ENCODE measurements around the gene DGCR6L.
A peak's percentile ranks its signal among the peaks of the same experiment; 100 is the strongest.
"Not testable (repeated sequence)": the region's sequence is repeated elsewhere in the genome, so short reads cannot be mapped to it uniquely, and the experiment has no call there.

The DGCR6L gene

GRCh38 chr22:20324139-20324516 lies 4.3 kb upstream of the DGCR6L start:
- peak; percentile 59 for DNase-seq

GRCh38 chr22:20321552-20322211 lies 1.8 kb upstream of the DGCR6L start:
- DNase-seq = peak; percentile 48

DNA sequence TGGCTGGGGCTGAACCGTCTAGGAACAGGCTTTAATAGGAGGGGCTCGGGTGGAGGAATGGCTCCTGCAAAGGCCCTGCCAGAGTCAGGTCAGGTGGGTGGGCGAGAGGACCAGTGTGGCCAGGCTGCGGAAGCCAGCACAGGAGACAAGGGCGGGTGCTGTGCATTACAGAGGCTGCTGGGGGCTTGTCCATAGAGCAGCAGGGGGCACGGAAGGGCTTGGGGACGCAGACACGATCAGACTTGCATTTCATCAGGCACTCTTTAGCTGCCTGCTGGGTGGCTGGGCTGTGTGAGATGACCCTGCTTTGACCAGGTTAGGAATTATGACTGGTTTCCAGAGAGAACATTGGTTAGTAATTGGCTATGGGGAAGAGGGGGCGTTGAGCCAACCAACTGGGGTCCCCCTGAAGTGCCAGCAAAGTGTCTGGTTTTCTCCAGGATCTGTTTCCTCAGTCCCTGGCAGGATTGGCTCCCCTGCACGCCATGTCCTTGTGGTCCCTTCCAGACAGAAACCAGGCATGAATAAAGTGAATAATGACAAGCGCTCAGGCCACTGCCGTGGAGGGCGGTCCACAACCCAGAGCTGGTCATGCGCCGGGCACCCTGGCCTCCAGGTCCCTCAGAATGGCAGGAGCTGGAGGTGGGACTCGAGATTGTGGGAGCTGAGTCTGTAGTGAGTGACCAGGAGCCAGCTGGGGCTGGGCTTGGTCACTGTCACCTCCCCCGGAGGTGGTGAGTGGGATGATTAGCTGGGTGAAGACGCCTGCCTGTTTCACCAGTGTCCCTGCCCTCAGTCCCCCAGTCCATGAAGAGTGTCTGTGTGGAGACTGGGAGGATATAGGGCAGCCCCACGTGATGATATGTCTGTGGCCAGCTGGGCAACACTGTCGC lies 1.0 kb upstream of the DGCR6L start:
- DNase-seq = peak; percentile 60

- DNase-seq = no peak
Measured at GRCh38 chr22:20319041-20319744, 667 bp downstream of the DGCR6L start.

DNA sequence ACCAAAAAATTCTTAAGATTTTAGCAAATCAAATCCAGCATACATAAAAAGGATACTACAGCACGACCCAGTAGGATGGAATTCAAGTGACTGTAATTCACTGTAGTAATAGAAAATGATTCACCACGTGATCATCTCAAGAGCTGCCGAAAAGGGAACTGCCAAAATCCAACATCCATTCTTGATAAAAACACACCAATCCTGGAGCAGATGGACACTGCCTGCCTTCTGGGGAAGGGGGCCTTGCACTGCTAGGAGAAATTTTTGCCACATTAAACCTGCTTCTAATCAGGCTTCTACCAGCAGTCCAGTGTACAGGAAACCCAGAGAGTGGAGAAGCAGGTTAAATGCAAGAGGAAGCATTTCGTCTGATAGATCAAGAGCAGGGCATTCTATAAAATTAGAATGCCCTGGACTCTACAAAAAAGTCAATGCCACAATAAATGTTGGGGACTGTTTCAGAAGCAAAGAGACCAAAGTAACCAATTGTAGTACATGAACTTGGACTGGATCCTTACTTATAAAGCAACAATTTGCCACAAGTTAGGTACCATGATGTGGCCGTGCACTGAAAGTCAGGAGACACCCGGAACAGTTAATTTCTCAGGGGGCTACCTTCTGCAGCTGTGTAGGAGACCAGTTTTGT lies 1.7 kb downstream of the DGCR6L start:
- DNase-seq = peak; percentile 30

DNA sequence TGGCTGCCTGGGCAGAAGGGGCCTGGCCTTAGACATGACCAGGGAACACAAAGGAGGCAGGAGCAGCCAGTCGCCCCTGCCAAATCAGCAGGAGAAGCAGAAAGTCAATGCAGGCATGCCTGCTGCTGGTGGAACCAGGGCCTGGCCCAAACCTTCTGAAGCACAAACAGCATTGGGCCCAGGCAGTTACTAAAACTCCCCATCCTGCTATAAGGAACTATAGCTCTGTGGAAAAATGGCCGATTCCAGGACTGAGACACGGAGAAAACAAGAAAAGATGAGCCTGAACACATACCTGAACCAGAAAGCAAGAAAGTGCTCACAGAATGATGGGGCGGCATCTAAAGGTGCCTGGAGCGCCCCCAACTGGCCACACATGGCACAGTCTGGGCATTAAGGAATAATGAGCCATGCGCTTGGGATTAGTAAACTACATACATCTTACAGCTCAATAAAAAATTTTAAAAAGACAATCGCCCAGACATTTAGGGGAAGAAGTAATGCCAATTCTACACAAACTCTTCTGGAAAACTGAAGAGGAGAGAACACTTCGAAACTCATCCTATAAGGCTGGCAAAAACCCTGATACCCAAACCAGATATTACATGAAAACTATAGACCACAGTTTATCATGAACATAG lies 2.3 kb downstream of the DGCR6L start:
- peak; percentile 59 for DNase-seq

- DNase-seq = peak; percentile 47
Measured at GRCh38 chr22:20316844-20317401, 2.9 kb downstream of the DGCR6L start.

- DNase-seq = peak; percentile 41
Measured at GRCh38 chr22:20316217-20316843, 3.5 kb downstream of the DGCR6L start.

DNA sequence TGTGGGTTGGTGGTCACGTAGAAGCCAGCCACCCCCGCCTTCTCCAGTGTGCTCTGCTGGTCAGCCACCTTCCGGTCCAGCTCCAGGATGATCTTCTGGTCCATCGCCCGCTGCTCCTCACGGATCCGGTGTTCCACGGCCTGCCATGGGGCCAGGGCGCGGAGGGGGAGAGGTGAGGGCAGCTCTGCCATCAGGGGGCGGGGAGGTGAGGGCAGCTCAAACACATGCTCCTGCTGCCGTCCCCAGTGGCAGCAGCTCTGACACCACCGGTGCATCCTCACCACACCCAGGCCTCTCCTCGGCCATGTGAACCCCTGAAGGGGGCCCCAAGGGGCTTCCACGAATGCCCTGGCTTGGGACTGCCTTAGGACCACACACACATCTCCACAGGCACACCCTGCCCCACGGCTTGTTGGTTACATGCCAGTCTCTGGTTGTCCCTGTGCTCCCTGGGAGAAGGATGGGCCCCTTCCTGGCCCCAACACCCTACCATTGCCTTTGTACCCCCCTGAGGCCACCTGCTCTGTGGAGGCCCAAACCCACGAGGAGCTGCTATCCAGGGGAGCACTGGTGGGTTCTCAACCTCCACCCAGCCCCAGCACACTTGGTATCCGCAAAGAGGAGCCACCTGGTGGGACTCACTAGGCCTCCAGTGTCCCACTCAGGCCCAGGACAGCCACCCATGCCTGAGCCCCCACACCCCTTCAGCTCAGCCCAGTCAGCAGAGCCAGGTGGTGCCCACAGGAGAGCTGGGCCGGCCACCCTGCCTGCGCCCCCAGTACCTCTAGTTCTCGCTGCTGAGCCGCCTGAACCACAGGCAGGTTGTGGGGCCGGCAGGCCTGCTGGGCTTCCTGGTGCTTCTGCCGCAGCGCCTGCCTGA lies 4.3 kb downstream of the DGCR6L start:
- DNase-seq = peak; percentile 46

DNA sequence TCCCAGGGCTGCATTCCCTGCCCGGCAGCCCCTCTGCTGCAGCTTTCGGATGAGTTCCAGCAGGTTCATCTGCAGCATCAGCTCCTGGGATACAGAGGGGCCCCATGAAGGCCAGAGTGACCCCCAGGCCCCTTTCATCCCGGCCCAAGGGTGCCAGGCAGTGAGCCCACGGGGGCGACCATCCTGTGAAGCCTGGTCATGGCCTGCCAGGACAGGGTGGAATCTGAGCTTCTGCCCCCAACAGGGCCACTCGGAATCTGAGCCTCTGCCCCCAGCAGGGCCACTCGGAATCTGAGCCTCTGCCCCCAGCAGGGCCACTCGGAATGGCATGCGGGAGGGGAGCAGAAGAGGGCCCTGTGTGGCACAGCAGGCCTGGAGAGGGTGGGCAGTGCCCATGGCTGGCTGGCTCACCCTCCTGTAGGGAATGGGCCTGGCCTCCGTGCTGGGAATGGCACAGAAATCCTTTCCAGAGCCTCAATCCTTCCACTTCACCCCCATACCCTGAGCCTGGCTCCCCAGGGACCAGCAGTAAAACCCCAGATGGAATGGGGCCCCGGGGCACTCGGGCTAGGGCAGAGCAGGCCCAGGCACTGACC lies 5.0 kb downstream of the DGCR6L start:
- DNase-seq = peak; percentile 33

DNA sequence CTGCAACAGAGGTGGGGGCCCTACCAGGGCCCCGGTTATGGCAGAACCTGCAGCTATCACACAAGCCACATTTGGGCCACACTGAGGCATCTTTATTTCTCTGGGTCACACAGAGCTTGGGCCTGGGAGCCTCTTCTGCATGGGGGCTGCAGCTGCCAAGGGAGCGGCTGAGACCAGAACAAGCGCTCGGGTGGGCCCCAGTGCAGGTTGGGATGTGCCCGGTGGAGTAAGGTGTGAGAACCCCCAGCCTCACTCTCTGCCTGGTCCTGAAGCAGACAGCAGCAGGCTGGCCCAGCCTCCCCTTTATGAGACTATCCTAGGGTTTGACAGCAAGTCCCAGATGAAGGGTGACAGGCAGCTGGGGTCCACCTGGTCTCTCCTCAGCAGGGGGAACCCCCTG lies 5.7 kb downstream of the DGCR6L start:
- peak; percentile 33 for DNase-seq

DNA sequence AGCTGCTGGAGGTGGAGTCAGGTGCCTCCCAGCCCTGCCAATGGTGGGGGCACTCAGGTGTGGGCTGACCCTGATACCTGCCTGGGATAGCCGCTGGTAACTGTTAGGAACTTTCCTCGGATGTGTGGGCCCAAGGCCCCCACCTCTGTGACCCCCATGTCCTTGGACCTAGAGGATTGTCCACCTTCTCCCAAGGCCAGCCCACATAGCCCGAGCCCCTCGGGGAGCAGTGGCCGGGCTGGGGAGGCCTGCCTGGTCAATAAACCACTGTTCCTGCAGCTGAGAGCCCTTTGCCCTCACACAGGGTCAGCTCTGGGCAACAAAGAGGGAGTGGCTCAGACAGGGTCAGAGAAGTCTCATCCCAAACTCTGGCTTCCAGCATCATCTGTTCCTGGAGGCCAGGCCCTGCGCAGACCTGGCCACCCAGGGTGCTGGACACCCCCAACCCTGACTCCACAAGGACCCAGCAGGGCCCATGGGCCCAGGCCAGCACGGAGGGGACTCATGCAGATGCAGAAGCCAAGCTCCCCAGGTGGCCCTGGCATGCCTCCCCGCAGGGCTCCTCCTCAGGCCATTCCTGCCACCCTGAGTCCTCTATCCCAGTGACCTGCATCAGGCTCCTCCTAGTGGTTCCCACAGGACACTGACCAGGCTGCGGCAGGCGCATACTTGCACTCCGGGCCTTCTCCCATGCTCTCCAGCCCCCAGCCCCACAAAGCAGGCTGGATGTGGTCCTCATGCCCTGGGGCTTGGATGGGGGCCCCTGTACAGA lies 6.4 kb downstream of the DGCR6L start:
- peak; percentile 25 for DNase-seq

DNA sequence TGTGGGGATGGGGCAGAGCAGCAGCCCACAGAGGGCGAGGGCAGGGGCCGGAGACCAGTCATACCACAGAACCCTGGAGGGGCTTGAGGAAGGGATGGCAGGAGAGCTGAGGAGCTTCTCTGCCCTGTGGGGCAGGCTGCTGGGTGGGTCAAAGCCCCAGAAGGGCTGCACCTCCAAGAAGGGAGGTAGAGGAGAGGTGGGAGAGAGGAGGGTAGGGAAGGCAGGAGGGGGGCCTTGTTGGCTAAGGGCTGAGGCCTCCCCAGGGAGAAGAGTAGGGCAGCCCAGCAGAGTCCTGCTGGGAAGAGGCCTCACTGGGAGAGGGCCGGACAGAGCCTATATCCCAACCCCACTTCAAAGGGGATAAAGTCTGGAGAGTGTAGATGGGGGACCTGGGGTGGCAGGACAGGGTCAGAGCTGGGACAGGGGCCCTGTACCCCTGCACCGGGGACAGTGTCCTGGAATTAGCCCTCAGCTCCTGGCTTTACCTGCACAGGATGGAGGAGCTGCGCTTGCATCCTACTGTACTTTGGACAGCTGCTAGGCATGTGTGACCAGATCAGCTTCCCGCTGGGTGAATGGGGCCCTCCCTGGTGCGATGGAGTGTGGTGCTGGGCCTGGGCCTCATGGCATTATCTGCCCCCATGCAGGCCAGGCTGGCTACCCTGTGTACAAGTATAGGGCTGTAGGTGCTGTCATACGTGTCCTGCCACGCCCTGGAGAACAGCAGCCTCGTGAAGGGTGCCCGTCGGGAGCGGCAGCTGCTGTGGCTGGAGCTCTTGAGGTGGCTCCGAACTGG lies 7.3 kb downstream of the DGCR6L start:
- peak; percentile 48 for DNase-seq

DNA sequence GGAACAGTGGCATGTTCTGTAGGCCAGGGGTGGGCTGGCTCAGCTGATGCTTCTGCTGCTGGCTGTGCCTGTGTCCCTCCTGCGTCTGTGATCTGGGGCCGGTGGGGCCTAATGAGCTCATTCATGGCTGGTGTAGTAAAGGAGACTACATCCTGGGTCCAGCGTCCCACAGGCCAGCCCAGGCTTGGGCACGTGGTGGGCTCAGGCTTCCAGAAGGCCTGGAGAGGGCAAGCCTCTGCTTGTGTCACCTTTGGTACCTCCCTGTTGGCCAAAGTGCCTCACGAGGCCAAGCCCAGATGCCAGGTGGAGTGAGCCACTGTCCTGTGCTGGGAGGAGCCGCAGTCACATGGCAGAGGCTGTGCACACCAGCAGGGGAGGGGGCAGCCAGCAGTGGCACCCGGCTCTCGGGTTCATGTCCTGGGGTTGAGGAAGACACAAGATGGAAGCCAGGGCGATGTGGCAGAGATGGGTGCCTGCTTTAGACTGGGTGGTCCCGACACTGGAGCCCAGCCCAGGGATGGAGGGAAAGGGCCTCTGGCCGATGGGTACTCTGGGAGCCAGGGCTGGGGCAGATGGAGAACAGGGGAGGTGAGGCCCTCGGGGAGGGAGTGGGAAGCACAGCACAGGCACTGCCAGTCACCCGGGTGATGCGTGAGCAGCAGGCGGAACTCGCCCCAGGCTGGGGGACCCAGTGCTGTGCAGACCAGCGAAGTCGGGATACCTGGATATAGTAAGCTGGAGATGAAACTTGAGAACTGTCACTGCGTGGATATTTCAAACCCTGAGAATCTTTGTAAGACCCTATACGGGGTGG lies 8.4 kb downstream of the DGCR6L start:
- peak; percentile 43 for DNase-seq

DNA sequence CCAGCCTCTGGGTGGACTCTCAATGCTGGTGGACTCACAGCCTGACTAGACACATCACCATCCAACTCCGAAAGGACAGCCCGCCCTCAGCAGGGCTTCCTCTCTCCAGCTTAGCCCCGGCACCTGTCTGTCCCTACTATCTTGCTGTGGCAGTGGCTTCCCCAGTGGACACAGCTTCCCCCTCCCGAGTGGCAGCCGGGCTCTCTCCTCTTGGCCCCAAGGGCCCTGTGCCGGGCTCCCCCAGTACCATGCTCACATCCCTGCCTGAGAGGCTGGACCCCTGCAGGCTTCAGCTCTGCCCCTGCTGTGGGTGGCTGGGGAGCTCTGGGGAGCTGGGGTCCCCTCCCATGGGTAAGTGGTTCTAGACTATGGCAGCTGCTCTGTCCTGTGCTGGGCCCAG lies 9.1 kb downstream of the DGCR6L start:
- not testable (repeated sequence) for DNase-seq

- DNase-seq = not testable (repeated sequence)
Measured at GRCh38 chr22:20310180-20310579, 9.7 kb downstream of the DGCR6L start.

DNA sequence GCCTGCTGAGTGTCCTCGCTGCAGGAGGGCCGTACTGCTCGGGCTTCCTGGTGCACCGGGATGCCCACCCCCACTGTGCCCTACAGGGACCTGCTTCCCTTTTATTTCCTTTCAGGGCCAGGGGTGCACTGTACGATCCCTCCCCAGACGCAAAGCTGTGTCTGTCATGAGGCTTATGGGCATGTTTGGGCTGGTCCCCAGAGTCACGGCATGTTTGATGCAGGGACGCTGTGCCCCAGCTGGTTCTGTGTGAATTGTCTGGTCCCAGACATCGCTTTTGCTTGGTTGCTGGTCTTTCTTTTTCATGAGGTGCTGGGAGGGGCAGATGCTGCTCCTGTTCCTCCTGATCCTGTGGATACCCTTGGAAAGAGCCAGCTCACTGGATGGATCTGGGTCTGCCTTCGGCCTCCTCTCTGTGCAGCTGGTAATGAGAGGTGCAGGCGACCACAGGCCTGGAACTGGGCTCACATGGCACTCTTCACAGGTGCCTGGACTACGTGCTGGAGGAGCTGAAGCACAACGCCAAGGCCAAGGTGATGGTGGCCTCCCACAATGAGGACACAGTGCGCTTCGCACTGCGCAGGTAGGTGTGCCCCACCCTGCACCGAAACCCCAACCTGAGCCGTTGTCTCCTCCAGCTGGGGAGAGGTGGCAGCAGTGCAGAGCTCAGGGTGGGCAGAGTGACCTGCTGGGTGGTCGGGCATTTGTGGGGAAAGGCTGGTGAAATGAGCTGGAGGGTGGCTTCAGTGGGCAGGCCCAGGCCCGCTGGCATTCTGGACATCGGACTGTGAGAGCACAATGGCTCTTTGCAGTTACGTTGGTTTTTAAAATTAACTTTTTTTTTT lies 10.8 kb downstream of the DGCR6L start:
- not testable (repeated sequence) for DNase-seq
